Cardiac muscle cell (in vitro differentiated cells and primary cell): Measurements from ENCODE around the gene CFAP46. TPM values are rescaled to one million over a fixed set of nuclear protein-coding genes. Genes with fewer than 3 reads are reported as not detected.
"Not testable (repeated sequence)": the region's sequence is repeated elsewhere in the genome, so short reads cannot be mapped to it uniquely, and the experiment has no call there.

Experiments
- DNase-seq, 2 donors: peaks; one replicate each; pipeline versions ENCODE4 v3.0.0 to v3.0.0-alpha.2; 2010 to 2017; ENCODE audit warnings: low read depth in 1 of 2, low spot score in 1 of 2
- H3K27ac ChIP-seq: fragments of 200-600 bp; sonication (generic); 2 replicates; pipeline ENCODE4 v1.5.1; 2016
- H3K27me3 ChIP-seq: fragments of 200-600 bp; sonication (generic); 2 replicates; pipeline ENCODE4 v1.6.0; 2016; ENCODE audit warnings: control low read depth
- H3K36me3 ChIP-seq: fragments of 200-600 bp; sonication (generic); 2 replicates; pipeline ENCODE4 v1.5.1; 2016; ENCODE audit warnings: control low read depth
- H3K4me1 ChIP-seq: fragments of 200-600 bp; sonication (generic); 2 replicates; pipeline ENCODE4 v1.8.1; 2017; ENCODE audit warnings: low read depth, mild to moderate bottlenecking, mixed run types
- H3K4me3 ChIP-seq: fragments of 200-600 bp; sonication (generic); 2 replicates; pipeline ENCODE4 v1.5.1; 2016; ENCODE audit warnings: mild to moderate bottlenecking
- H3K9me3 ChIP-seq: fragments of 200-600 bp; sonication (generic); 2 replicates; pipeline ENCODE4 v1.5.1; 2017; ENCODE audit warnings: low read depth, mild to moderate bottlenecking, control low read depth
- CTCF ChIP-seq: IDR thresholded peaks from 2 replicates; pipeline ENCODE4 v1.5.1; 2012; ENCODE audit warnings: low read depth, mild to moderate bottlenecking, low read length
- polyA plus RNA-seq: library from polyadenylated mRNA; unstranded; fragments of >200 nt; fragmentation: Nextera tagmentation; extraction: Ambion mirVana; gene quantifications from 2 replicates; pipeline ENCODE4 v1.2.1, GENCODE V29; 2016
- total RNA-seq: library from RNA; depleted of rRNA; stranded (reverse); fragments of >200 nt; gene quantifications from 2 replicates; pipeline ENCODE4 v1.2.3, GENCODE V29; 2016

Gene CFAP46
- total and polyA plus RNA-seq, 2 experiments from 2014 or later: 2.8 to 4.5 TPM

- TF ChIP-seq CTCF: no peak
- Histone ChIP-seq H3K9me3 (no peaks in the 10 kb centered on the region), H3K27ac (no peak overlapping the region), H3K36me3 (no peaks in the 10 kb centered on the region), H3K4me1 (no peaks in the 10 kb centered on the region), H3K4me3 (no peak overlapping the region), H3K27me3 (peaks cover under 1% of the 10 kb centered on the region)
- DNase-seq: no peak
Measured at GRCh38 chr10:132802048-132802447, 140.3 kb downstream of the CFAP46 start.

- Histone ChIP-seq H3K4me3 (no peak overlapping the region), H3K9me3 (no peaks in the 10 kb centered on the region), H3K27me3 (peaks cover 10% of the 10 kb centered on the region), H3K36me3 (no peaks in the 10 kb centered on the region), H3K27ac (no peak overlapping the region), H3K4me1 (no peaks in the 10 kb centered on the region)
- no peak for DNase-seq
- no peak for TF ChIP-seq CTCF
Measured at GRCh38 chr10:132799865-132800264, 142.5 kb downstream of the CFAP46 start.

GRCh38 chr10:132798876-132799275 is 143.5 kb downstream of the CFAP46 start:
- H3K36me3 ChIP-seq: no peaks in the 10 kb centered on the region
- H3K27ac ChIP-seq: no peak overlapping the region
- no peak for DNase-seq
- H3K9me3 ChIP-seq: no peaks in the 10 kb centered on the region
- TF ChIP-seq CTCF: no peak
- no peak overlapping the region for H3K4me3 ChIP-seq
- no peaks in the 10 kb centered on the region for H3K4me1 ChIP-seq
- H3K27me3 ChIP-seq: peaks cover 15% of the 10 kb centered on the region

GRCh38 chr10:132798403-132798802 is 144.0 kb downstream of the CFAP46 start:
- Histone ChIP-seq H3K36me3 (no peaks in the 10 kb centered on the region), H3K27me3 (peaks cover 20% of the 10 kb centered on the region), H3K9me3 (no peaks in the 10 kb centered on the region), H3K4me3 (no peak overlapping the region), H3K4me1 (no peaks in the 10 kb centered on the region), H3K27ac (no peak overlapping the region)
- no peak for DNase-seq
- no peak for TF ChIP-seq CTCF

- H3K9me3 ChIP-seq, H3K27ac ChIP-seq, H3K4me3 ChIP-seq, H3K4me1 ChIP-seq, DNase-seq, H3K36me3 ChIP-seq: not testable (repeated sequence)
- peaks cover 24% of the 10 kb centered on the region for H3K27me3 ChIP-seq
Measured at GRCh38 chr10:132797986-132798385, 144.4 kb downstream of the CFAP46 start.

- Histone ChIP-seq H3K4me3 (no peak overlapping the region), H3K27me3 (peaks cover 28% of the 10 kb centered on the region), H3K9me3 (no peaks in the 10 kb centered on the region), H3K27ac (no peak overlapping the region), H3K4me1 (no peaks in the 10 kb centered on the region), H3K36me3 (no peaks in the 10 kb centered on the region)
- TF ChIP-seq CTCF: no peak
- no peak for DNase-seq
Measured at GRCh38 chr10:132796846-132797245, 145.5 kb downstream of the CFAP46 start.
